ENCODE data around the gene C1QTNF4. TPM values are rescaled to one million over a fixed set of nuclear protein-coding genes. Genes with fewer than 3 reads are reported as not detected.

C1QTNF4 gene
- total and polyA plus RNA-seq, 10 of the 15 experiments (the other 5 are each of a cell fraction or from before 2014, with no cell fraction given) = 0.06 TPM; not detected in 9

DNA sequence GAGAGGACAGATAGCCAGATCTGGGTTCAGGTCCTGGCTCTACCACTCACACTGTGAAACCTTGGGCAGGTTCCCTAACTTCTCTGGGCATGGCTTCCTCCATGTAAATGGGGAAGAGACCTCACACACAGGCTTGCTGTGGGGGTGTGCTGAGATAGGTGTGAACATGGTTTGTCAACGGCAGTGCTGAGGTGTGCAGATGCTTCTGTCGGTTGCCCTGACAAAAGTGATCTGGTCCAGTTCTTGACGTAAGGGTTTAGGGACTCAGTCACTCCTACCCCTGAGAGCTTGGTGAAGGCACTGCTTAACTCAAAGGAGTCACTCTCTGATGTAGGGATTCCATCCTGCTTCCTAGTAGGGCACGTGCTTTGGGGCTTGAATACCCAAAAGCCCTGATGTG is 2.0 kb downstream of the C1QTNF4 start:
- ChIA-PET POLR2A (interaction anchor here (0.5 kb wide), 1 partner anchor 45 kb away, joined by 4 read pairs; no protein-coding TSS in a partner anchor), SMC1A (ENCODE audit: uncharacterized antibody, unreplicated experiment) (interaction anchor here (0.9 to 1.2 kb wide), 3 partner anchors 13 to 94 kb away, joined by 3 to 4 read pairs (median 4); partner anchors contain the start of genes KBTBD4 and NDUFS3), CTCF (interaction anchor here (0.7 to 1.6 kb wide), 2 partner anchors 19 to 25 kb away, joined by 3 to 4 read pairs; no protein-coding TSS in a partner anchor), RAD21 (ENCODE audit: unreplicated experiment) (no interaction called here)
- H3K27ac ChIP-seq (ENCODE audit: control insufficient read depth, insufficient read depth) = no peak overlapping the region
- peaks cover 7% of the 10 kb centered on the region for H3K4me1 ChIP-seq (ENCODE audit: control insufficient read depth, insufficient read depth, low read length)
- DNase-seq (ENCODE audit: low read depth, low spot score) (no peak), FAIRE-seq (no peak), ATAC-seq (peak; percentile 28)
- 30% methylated on average over 4 of the region's 4 CpGs for WGBS (ENCODE audit: insufficient coverage, insufficient replicate concordance, low lambda C conversion rate, missing lambda C conversion rate)
- in situ Hi-C loops (cut with MboI) = no loop called here
- no TSS peak for BruUV-seq (replicated peaks)
- intact Hi-C loops (cut with micrococcal nuclease; ENCODE audit: unreplicated experiment) = no loop called here
- H3K36me3 ChIP-seq (ENCODE audit: control insufficient read depth in 2 of 2, insufficient read depth in 2 of 2, low read length in 1 of 2) = no peaks in the 10 kb centered on the region
- no peaks in the 10 kb centered on the region for H3K9me3 ChIP-seq (replicated peaks; ENCODE audit: control insufficient read depth, insufficient read depth, low read length)
- H3K9ac ChIP-seq (ENCODE audit: control insufficient read depth, insufficient read depth, low read length) = no peak overlapping the region
- peaks cover 3 to 23% of the 10 kb centered on the region in 2 experiments for H3K27me3 ChIP-seq (replicated peaks in 1 of 2; ENCODE audit: control insufficient read depth in 2 of 2, insufficient read depth in 2 of 2, low read length in 1 of 2)
- TF ChIP-seq BCL11A (IDR thresholded peaks at IDR 0.05; ENCODE audit: low read depth, low read length) = no peak
- 0 out of 2 replicates have a peak, but pooled peaks have one; percentile 18 for TF ChIP-seq IKZF1 (conservative IDR thresholded peaks at IDR 0.05)
- TF ChIP-seq IRF4 (IDR thresholded peaks at IDR 0.05; ENCODE audit: low read depth, low read length) = no peak
- no peaks in the 10 kb centered on the region for H3K79me2 ChIP-seq (ENCODE audit: control insufficient read depth, insufficient read depth, low read length)
- H3K4me2 ChIP-seq (ENCODE audit: control insufficient read depth, insufficient read depth) = peak overlapping the region; percentile 55; the same call in 1 of the 2 replicates
- no peaks in the 10 kb centered on the region for H4K20me1 ChIP-seq (ENCODE audit: control insufficient read depth, insufficient read depth)
- peak overlapping the region; percentile 77; the same call in 1 of the 2 replicates for H2AFZ ChIP-seq (ENCODE audit: control insufficient read depth, low read depth, low read length)
- H3K4me3 ChIP-seq = no peak overlapping the region

DNA sequence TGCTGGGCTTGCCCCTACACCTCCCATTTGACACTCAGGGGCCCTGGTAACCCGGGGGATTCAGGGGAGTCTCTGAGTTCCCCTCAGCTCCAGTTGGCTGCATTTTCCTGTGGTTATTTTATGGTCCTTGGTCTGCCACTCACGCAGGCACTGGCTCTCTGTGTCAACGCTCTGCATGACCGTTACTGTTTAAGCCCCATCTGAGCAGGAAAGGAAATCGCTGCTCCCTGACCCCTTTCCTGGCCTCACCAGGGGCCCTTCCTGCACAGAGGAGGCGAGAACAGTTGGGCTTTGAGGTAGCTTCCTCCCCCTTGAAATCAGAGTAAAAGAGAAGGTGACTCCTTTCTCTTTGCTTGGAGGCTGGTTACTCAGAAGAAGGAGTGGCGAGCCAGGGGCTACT is 2.4 kb downstream of the C1QTNF4 start:
- Histone ChIP-seq H4K20me1 (ENCODE audit: control insufficient read depth, insufficient read depth) (no peaks in the 10 kb centered on the region), H3K9me3 (replicated peaks; ENCODE audit: control insufficient read depth, insufficient read depth, low read length) (no peaks in the 10 kb centered on the region), H3K4me2 (ENCODE audit: control insufficient read depth, insufficient read depth) (peak overlapping the region; percentile 55), H3K4me1 (ENCODE audit: control insufficient read depth, insufficient read depth, low read length) (peaks cover 7% of the 10 kb centered on the region), H3K27me3 (replicated peaks in 1 of 2; ENCODE audit: control insufficient read depth in 2 of 2, insufficient read depth in 2 of 2, low read length in 1 of 2) (peaks cover 3 to 23% of the 10 kb centered on the region in 2 experiments), H2AFZ (ENCODE audit: control insufficient read depth, low read depth, low read length) (peak overlapping the region; percentile 77), H3K9ac (ENCODE audit: control insufficient read depth, insufficient read depth, low read length) (no peak overlapping the region), H3K36me3 (ENCODE audit: control insufficient read depth in 2 of 2, insufficient read depth in 2 of 2, low read length in 1 of 2) (no peaks in the 10 kb centered on the region), H3K4me3 (no peak overlapping the region), H3K27ac (ENCODE audit: control insufficient read depth, insufficient read depth) (no peak overlapping the region), H3K79me2 (ENCODE audit: control insufficient read depth, insufficient read depth, low read length) (no peaks in the 10 kb centered on the region)
- ChIA-PET SMC1A (ENCODE audit: uncharacterized antibody, unreplicated experiment) (interaction anchor here (0.9 to 1.2 kb wide), 2 partner anchors 13 to 14 kb away, joined by 4 read pairs; partner anchors contain the start of genes KBTBD4 and NDUFS3), RAD21 (ENCODE audit: unreplicated experiment) (no interaction called here), POLR2A (interaction anchor here (0.6 kb wide), 1 partner anchor 359 kb away, joined by 6 read pairs; no protein-coding TSS in a partner anchor), CTCF (interaction anchor here (0.7 to 1.6 kb wide), 3 partner anchors 20 to 38 kb away, joined by 3 to 4 read pairs (median 4); no protein-coding TSS in a partner anchor)
- BruUV-seq (replicated peaks) = no TSS peak
- 15% methylated on average over 7 of the region's 7 CpGs for WGBS (ENCODE audit: insufficient coverage, insufficient replicate concordance, low lambda C conversion rate, missing lambda C conversion rate)
- DNase-seq (ENCODE audit: low read depth, low spot score) (no peak), ATAC-seq (peak; percentile 23), FAIRE-seq (no peak)
- intact Hi-C loops (cut with micrococcal nuclease; ENCODE audit: unreplicated experiment) (no loop called here), in situ Hi-C loops (cut with MboI) (no loop called here)
- TF ChIP-seq ZNF24 (IDR thresholded peaks at IDR 0.05) (no peak), NFIC (IDR thresholded peaks at IDR 0.05; ENCODE audit: low read depth, low read length) (no peak), SMAD5 (IDR thresholded peaks at IDR 0.05; ENCODE audit: low read depth) (no peak), EED (IDR thresholded peaks at IDR 0.05; ENCODE audit: low read depth) (0 out of 2 replicates have a peak, but pooled peaks have one; percentile 14), PML (IDR thresholded peaks at IDR 0.05; ENCODE audit: low read length) (no peak), RAD21 (IDR thresholded peaks at IDR 0.05; ENCODE audit: insufficient read depth, low read depth, low read length) (0 out of 2 replicates have a peak, but pooled peaks have one; percentile 4), SUPT20H (IDR thresholded peaks at IDR 0.05; ENCODE audit: borderline replicate concordance, control insufficient read depth, low read depth, low read length) (no peak)
- TF ChIP-seq, protein P1, sequence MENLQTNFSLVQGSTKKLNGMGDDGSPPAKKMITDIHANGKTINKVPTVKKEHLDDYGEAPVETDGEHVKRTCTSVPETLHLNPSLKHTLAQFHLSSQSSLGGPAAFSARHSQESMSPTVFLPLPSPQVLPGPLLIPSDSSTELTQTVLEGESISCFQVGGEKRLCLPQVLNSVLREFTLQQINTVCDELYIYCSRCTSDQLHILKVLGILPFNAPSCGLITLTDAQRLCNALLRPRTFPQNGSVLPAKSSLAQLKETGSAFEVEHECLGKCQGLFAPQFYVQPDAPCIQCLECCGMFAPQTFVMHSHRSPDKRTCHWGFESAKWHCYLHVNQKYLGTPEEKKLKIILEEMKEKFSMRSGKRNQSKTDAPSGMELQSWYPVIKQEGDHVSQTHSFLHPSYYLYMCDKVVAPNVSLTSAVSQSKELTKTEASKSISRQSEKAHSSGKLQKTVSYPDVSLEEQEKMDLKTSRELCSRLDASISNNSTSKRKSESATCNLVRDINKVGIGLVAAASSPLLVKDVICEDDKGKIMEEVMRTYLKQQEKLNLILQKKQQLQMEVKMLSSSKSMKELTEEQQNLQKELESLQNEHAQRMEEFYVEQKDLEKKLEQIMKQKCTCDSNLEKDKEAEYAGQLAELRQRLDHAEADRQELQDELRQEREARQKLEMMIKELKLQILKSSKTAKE (IDR thresholded peaks at IDR 0.05; ENCODE audit: low read depth, poor library complexity, severe bottlenecking) = no peak
- TF ChIP-seq, protein P2, sequence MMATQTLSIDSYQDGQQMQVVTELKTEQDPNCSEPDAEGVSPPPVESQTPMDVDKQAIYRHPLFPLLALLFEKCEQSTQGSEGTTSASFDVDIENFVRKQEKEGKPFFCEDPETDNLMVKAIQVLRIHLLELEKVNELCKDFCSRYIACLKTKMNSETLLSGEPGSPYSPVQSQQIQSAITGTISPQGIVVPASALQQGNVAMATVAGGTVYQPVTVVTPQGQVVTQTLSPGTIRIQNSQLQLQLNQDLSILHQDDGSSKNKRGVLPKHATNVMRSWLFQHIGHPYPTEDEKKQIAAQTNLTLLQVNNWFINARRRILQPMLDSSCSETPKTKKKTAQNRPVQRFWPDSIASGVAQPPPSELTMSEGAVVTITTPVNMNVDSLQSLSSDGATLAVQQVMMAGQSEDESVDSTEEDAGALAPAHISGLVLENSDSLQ (IDR thresholded peaks at IDR 0.05) = peak; percentile 70
